PC-3 (cell line): ENCODE results near the gene CTU1.

ENCODE experiments used
- EZH2 ChIP-seq: fragments of 300-600 bp; sonication (generic); IDR thresholded peaks from one replicate; pipeline ENCODE4 v1.6.1; 2017; ENCODE audit warnings: antibody characterized with exemption, mild to moderate bottlenecking, low read length; ENCODE audit not compliant: unreplicated experiment
- EZH2phosphoT487 ChIP-seq: fragments of 300-600 bp; sonication (generic); IDR thresholded peaks from 2 replicates; pipeline ENCODE4 v1.6.1; 2018; ENCODE audit warnings: mild to moderate bottlenecking, antibody characterized with exemption, low read length, borderline replicate concordance
- TF ChIP-seq, protein P1 (sequence below): fragments of 300-600 bp; sonication (generic); conservative IDR thresholded peaks from 2 replicates; pipeline ENCODE4 v1.5.1; 2017; ENCODE audit warnings: antibody characterized with exemption, low read depth, mild to moderate bottlenecking, low read length

DNA sequence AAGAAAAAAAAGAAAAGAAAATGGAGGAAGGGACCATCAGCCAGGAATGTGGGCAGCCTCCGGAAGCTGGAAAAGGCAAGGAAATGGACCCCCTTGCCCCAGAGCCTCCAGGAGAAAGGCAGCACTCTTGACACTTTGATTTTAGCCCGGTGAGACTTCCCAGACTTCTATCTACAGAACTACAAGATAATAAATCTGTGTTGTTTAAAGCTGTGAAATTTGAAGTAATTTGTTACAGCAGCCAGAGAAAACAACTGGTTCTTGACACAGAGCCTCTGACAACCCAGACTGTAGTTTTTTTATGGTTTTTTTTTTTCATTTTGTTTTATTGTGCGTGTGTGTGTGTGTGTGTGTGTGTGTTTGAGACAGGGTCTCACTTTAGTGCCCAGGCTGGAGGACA, 7.6 kb downstream of the CTU1 start:
- TF ChIP-seq, protein P1, sequence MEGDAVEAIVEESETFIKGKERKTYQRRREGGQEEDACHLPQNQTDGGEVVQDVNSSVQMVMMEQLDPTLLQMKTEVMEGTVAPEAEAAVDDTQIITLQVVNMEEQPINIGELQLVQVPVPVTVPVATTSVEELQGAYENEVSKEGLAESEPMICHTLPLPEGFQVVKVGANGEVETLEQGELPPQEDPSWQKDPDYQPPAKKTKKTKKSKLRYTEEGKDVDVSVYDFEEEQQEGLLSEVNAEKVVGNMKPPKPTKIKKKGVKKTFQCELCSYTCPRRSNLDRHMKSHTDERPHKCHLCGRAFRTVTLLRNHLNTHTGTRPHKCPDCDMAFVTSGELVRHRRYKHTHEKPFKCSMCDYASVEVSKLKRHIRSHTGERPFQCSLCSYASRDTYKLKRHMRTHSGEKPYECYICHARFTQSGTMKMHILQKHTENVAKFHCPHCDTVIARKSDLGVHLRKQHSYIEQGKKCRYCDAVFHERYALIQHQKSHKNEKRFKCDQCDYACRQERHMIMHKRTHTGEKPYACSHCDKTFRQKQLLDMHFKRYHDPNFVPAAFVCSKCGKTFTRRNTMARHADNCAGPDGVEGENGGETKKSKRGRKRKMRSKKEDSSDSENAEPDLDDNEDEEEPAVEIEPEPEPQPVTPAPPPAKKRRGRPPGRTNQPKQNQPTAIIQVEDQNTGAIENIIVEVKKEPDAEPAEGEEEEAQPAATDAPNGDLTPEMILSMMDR = no peak
- TF ChIP-seq EZH2phosphoT487 (no peak), EZH2 (no peak)
